ENCODE results near the gene CSF2RB.

The CSF2RB gene

GRCh38 chr22:36936362-36937116, 23.1 kb downstream of the CSF2RB start:
- DNase-seq (ENCODE audit: low read depth): no peak

GRCh38 chr22:36937319-36938027, 24.0 kb downstream of the CSF2RB start:
- no peak for DNase-seq (ENCODE audit: low read depth)

- DNase-seq (ENCODE audit: low read depth): no peak
Observed at GRCh38 chr22:36938028-36938425, 24.6 kb downstream of the CSF2RB start.

- DNase-seq (ENCODE audit: low read depth): no peak
Observed at GRCh38 chr22:36938886-36939285, 25.5 kb downstream of the CSF2RB start.

GRCh38 chr22:36940676-36941075, 27.2 kb downstream of the CSF2RB start:
- no peak for DNase-seq (ENCODE audit: low read depth)

GRCh38 chr22:36942556-36942955, 29.1 kb downstream of the CSF2RB start:
- no peak for DNase-seq (ENCODE audit: low read depth)

- DNase-seq (ENCODE audit: low read depth): no peak
Observed at GRCh38 chr22:36946421-36947158, 33.2 kb downstream of the CSF2RB start.

- no peak for DNase-seq (ENCODE audit: low read depth)
Observed at GRCh38 chr22:36948273-36949225, 35.1 kb downstream of the CSF2RB start.

GRCh38 chr22:36950797-36951590, 37.6 kb downstream of the CSF2RB start:
- DNase-seq (ENCODE audit: low read depth): no peak

GRCh38 chr22:36951746-36952145, 38.3 kb downstream of the CSF2RB start:
- DNase-seq (ENCODE audit: low read depth): no peak

GRCh38 chr22:36953239-36954080, 40.0 kb downstream of the CSF2RB start:
- DNase-seq (ENCODE audit: low read depth): no peak

GRCh38 chr22:36954251-36955014, 41.0 kb downstream of the CSF2RB start:
- DNase-seq (ENCODE audit: low read depth): no peak

- DNase-seq (ENCODE audit: low read depth): no peak
Observed at GRCh38 chr22:36955691-36956090, 42.3 kb downstream of the CSF2RB start.

- no peak for DNase-seq (ENCODE audit: low read depth)
Observed at GRCh38 chr22:36958366-36958765, 44.9 kb downstream of the CSF2RB start.

- no peak for DNase-seq (ENCODE audit: low read depth)
Observed at GRCh38 chr22:36961626-36962025, 48.2 kb downstream of the CSF2RB start.

GRCh38 chr22:36963302-36963701, 49.9 kb downstream of the CSF2RB start:
- no peak for DNase-seq (ENCODE audit: low read depth)

- no peak for DNase-seq (ENCODE audit: low read depth)
Observed at GRCh38 chr22:36964106-36964505, 50.7 kb downstream of the CSF2RB start.

- no peak for DNase-seq (ENCODE audit: low read depth)
Observed at GRCh38 chr22:36965696-36966095, 52.3 kb downstream of the CSF2RB start.

- DNase-seq (ENCODE audit: low read depth): no peak
Observed at GRCh38 chr22:36966851-36967540, 53.6 kb downstream of the CSF2RB start.

Data from activated gamma-delta T cell treated with anti-CD3 and anti-CD28 coated beads, Interleukin-2, amount 50 U/mL, for 16 hours (primary cell).